Measurements from ENCODE around the gene ZDHHC7. TPM values are rescaled to one million over a fixed set of nuclear protein-coding genes. Genes with fewer than 3 reads are reported as not detected.
A peak's percentile ranks its signal among the peaks of the same experiment; 100 is the strongest.

Gene ZDHHC7
- total and polyA plus RNA-seq, 9 of the 15 experiments (the other 6 are each of a cell fraction or from before 2014, with no cell fraction given) = 1.7 to 49.7 (median 37.4) TPM

- no peak for TF ChIP-seq CBX8 (IDR thresholded peaks at IDR 0.05; ENCODE audit: borderline replicate concordance, extremely low read depth, low read depth, low read length, poor library complexity, severe bottlenecking)
- TF ChIP-seq DMBX1 (CRISPR knock-in tag; IDR thresholded peaks at IDR 0.05; ENCODE audit: borderline replicate concordance) = no peak
- no peak for TF ChIP-seq JUN (IDR thresholded peaks at IDR 0.05; ENCODE audit: borderline replicate concordance, low read depth, low read length)
- no peak for TF ChIP-seq JUN (CRISPR knock-in tag; IDR thresholded peaks at IDR 0.05; ENCODE audit: borderline replicate concordance)
- TF ChIP-seq TBL1XR1 (IDR thresholded peaks at IDR 0.05; ENCODE audit: low read length in 2 of 2) = no peak
- no peak for TF ChIP-seq KAT8 (IDR thresholded peaks at IDR 0.05; ENCODE audit: low read depth)
- no peak for TF ChIP-seq GMEB1 (CRISPR knock-in tag; IDR thresholded peaks at IDR 0.05)
These were observed 26.4 kb upstream of the ZDHHC7 start (continued) for GRCh38 chr16:85037721-85038120.

GRCh38 chr16:85037050-85037410 lies 25.7 kb upstream of the ZDHHC7 start:
- Histone ChIP-seq H3K4me2 (ENCODE audit: insufficient read depth, low read length) (no peak overlapping the region), H3K4me1 (replicated peaks in 1 of 2; ENCODE audit: control insufficient read depth in 2 of 2, insufficient read depth in 2 of 2, low read length in 2 of 2) (peaks cover 6 to 15% of the 10 kb centered on the region in 2 experiments; a peak in 4 of 5 replicates), H3K9me3 (replicated peaks; ENCODE audit: control insufficient read depth, insufficient read depth, low read depth, low read length) (no peaks in the 10 kb centered on the region), H3K27ac (ENCODE audit: extremely low read depth, low read depth, low read length) (no peak overlapping the region), H3K4me3 (no peak overlapping the region), H4K20me1 (replicated peaks; ENCODE audit: control insufficient read depth, insufficient read depth, low read length) (no peaks in the 10 kb centered on the region), H3K9ac (ENCODE audit: insufficient read depth in 1 of 2, low read depth in 2 of 2, low read length in 2 of 2) (no peak overlapping the region), H3K9me1 (ENCODE audit: control insufficient read depth, insufficient read depth, low read length) (peaks cover 4% of the 10 kb centered on the region), H2AFZ (ENCODE audit: low read depth, low read length) (no peak overlapping the region), H3K36me3 (ENCODE audit: control insufficient read depth, insufficient read depth, low read length) (peaks cover 3% of the 10 kb centered on the region; the same call in 2 of the 3 replicates), H3K79me2 (ENCODE audit: control insufficient read depth, insufficient read depth, low read length) (no peaks in the 10 kb centered on the region), H3K27me3 (ENCODE audit: control insufficient read depth in 2 of 2, insufficient read depth in 2 of 2, low read length in 2 of 2) (no peaks in the 10 kb centered on the region)
- BruUV-seq (replicated peaks) = no TSS peak
- ChIA-PET POLR2A (interaction anchor here (0.5 to 3.2 kb wide), 3 partner anchors 10 to 26 kb away, joined by 3 to 11 read pairs (median 3); partner anchors contain the start of gene ZDHHC7), CTCF (ENCODE audit: low intra/inter-chr PET ratio) (no interaction called here)
- DNase-seq (ENCODE audit: extremely low read depth in 1 of 4, low spot score in 3 of 4) = peak in 2 of 4 experiments; percentile 38 to 48
- peak; percentile 59 for FAIRE-seq
- ATAC-seq = no peak
- 42% methylated on average over 7 of the region's 7 CpGs for WGBS (ENCODE audit: insufficient coverage, low coverage, missing lambda C conversion rate)
- in situ Hi-C loops (cut with MboI) (no loop called here), intact Hi-C loops (cut with micrococcal nuclease) (no loop called here)
- TF ChIP-seq ZFP1 (CRISPR knock-in tag; IDR thresholded peaks at IDR 0.05) = no peak
- TF ChIP-seq MNT (conservative IDR thresholded peaks at IDR 0.05) = no peak
- TF ChIP-seq ZNF668 (CRISPR knock-in tag; IDR thresholded peaks at IDR 0.05) = no peak
- no peak for TF ChIP-seq MITF (IDR thresholded peaks at IDR 0.05)
- TF ChIP-seq CSDE1 (IDR thresholded peaks at IDR 0.05) = no peak
- no peak for TF ChIP-seq ZNF280A (IDR thresholded peaks at IDR 0.05; ENCODE audit: low read depth, partially characterized antibody)
- peak; percentile 44; the same call in 1 of the 2 replicates for TF ChIP-seq ARID1B (IDR thresholded peaks at IDR 0.05)
- TF ChIP-seq EGR1 (conservative IDR thresholded peaks at IDR 0.05) = no peak
- TF ChIP-seq ZFP36 (IDR thresholded peaks at IDR 0.05; ENCODE audit: low read depth, low read length, partially characterized antibody) = no peak

Data from K562 (cell line).